DOHH2 (cell line): ENCODE results near the gene FGG.

ENCODE experiments used
- H3F3A ChIP-seq: fragments of 200-600 bp; sonication (generic), shearing (Covaris generic); 2 replicates; pipeline ENCODE4 v1.6.0; 2016; ENCODE audit warnings: antibody characterized with exemption, mild to moderate bottlenecking; ENCODE audit not compliant: control insufficient read depth, insufficient read depth
- H3K27ac ChIP-seq: fragments of 200-600 bp; sonication (generic); 2 replicates; pipeline ENCODE4 v1.5.1; 2014; ENCODE audit warnings: low read depth, mild to moderate bottlenecking, low read length, moderate library complexity
- H3K27me3 ChIP-seq: fragments of 200-600 bp; sonication (generic); 2 replicates; pipeline ENCODE4 v1.6.1; 2014; ENCODE audit warnings: mild to moderate bottlenecking, low read length, mixed read lengths; ENCODE audit not compliant: control insufficient read depth
- H3K36me3 ChIP-seq: fragments of 200-600 bp; sonication (generic); 2 replicates; pipeline ENCODE4 v1.6.1; 2014; ENCODE audit warnings: mild to moderate bottlenecking, low read length, moderate library complexity, mixed read lengths; ENCODE audit not compliant: control insufficient read depth
- H3K4me1 ChIP-seq: fragments of 200-600 bp; sonication (generic); 2 replicates; pipeline ENCODE4 v1.6.1; 2014; ENCODE audit warnings: mild to moderate bottlenecking, low read length, mixed read lengths; ENCODE audit not compliant: control insufficient read depth
- H3K4me2 ChIP-seq: fragments of 200-600 bp; sonication (generic); 2 replicates; pipeline ENCODE4 v1.6.0; 2014; ENCODE audit warnings: mild to moderate bottlenecking, low read length, moderate library complexity
- H3K4me3 ChIP-seq: fragments of 200-600 bp; sonication (generic); 2 replicates; pipeline ENCODE4 v1.5.1; 2014; ENCODE audit warnings: mild to moderate bottlenecking, low read length, mixed read lengths
- H3K79me2 ChIP-seq: fragments of 200-600 bp; sonication (generic); 2 replicates; pipeline ENCODE4 v1.6.1; 2014; ENCODE audit warnings: mild to moderate bottlenecking, low read length, mixed read lengths; ENCODE audit not compliant: control insufficient read depth
- H3K9me2 ChIP-seq: fragments of 200-600 bp; sonication (generic); replicated peaks from 2 replicates; pipeline ENCODE4 v1.6.1; 2014; ENCODE audit warnings: mild to moderate bottlenecking, low read length, mixed read lengths; ENCODE audit not compliant: control insufficient read depth
- H3K9me3 ChIP-seq: fragments of 200-600 bp; sonication (generic); 2 replicates; pipeline ENCODE4 v1.6.1; 2014; ENCODE audit warnings: antibody characterized with exemption, low read length, mixed read lengths; ENCODE audit not compliant: control insufficient read depth, insufficient read depth
- H4K20me1 ChIP-seq: fragments of 200-600 bp; sonication (generic); 2 replicates; pipeline ENCODE4 v1.6.0; 2014; ENCODE audit warnings: low read depth, mild to moderate bottlenecking, antibody characterized with exemption, low read length, moderate library complexity; ENCODE audit not compliant: control insufficient read depth, insufficient read depth
- EZH2phosphoT487 ChIP-seq: fragments of 200-600 bp; sonication (generic); IDR thresholded peaks from 2 replicates; pipeline ENCODE4 v1.6.1; 2017; ENCODE audit warnings: borderline replicate concordance, mild to moderate bottlenecking, antibody characterized with exemption, low read length, moderate library complexity, mixed read lengths
- TF ChIP-seq, protein P1 (sequence below): fragments of 200-600 bp; sonication (generic); IDR thresholded peaks from one replicate; pipeline ENCODE4 v1.5.1; 2014; ENCODE audit warnings: antibody characterized with exemption, mild to moderate bottlenecking, low read depth, low read length; ENCODE audit not compliant: poor library complexity, severe bottlenecking

Gene FGG

DNA sequence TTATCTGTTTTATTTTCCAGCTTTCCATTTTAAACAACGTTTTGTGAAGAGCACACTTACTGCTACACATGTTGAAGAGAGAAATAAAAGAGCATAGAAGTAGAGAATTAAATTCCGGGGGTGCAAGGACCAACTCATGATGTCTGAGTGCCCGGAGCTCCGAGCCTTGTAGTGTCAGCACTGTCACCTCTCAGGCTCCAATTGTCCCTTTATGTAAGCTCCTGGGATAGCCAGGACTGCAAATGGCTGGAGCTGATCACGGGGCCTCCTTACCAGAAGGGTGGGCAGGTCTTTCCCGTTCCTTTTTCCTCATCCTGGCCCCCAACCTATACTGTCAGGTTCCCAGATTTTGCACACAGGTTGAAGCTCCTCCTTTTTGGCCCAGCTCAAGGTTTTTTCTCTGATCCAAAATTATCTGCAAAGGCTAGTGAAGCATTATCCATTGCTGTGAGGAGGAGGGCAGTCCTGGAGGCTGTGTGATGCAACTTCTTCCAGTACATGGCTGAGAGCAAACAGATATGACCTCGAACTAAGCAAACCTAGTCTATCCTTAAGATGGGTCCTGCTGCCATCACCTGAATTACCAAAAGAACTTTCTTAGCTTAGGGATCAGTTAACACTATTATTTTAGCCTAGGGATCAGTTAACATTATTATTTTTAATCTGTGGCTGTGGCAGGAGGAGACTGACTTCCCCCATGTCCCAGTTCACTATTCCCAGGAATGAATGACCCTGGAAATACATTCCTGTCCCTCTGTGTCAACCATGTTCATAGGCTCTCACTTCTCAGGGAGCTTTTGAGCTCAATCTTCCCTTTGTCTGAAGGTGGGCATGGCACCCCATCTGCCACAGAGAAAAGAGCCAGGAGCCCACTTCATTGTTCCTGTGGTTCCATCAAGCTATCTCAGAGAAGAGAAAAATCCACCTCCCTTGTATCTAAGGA lies at the start of gene FGG:
Gene FGG (minus strand): TSS at position 185 of the 943 bp plus-strand sequence. CDS start 47 bp downstream, at position 138.
- H3K27ac ChIP-seq = no peak within 1 kb of the TSS
- no peaks in the 10 kb centered on the region for H3K4me1 ChIP-seq
- no peaks in the 10 kb centered on the region for H4K20me1 ChIP-seq
- TF ChIP-seq, protein P1, sequence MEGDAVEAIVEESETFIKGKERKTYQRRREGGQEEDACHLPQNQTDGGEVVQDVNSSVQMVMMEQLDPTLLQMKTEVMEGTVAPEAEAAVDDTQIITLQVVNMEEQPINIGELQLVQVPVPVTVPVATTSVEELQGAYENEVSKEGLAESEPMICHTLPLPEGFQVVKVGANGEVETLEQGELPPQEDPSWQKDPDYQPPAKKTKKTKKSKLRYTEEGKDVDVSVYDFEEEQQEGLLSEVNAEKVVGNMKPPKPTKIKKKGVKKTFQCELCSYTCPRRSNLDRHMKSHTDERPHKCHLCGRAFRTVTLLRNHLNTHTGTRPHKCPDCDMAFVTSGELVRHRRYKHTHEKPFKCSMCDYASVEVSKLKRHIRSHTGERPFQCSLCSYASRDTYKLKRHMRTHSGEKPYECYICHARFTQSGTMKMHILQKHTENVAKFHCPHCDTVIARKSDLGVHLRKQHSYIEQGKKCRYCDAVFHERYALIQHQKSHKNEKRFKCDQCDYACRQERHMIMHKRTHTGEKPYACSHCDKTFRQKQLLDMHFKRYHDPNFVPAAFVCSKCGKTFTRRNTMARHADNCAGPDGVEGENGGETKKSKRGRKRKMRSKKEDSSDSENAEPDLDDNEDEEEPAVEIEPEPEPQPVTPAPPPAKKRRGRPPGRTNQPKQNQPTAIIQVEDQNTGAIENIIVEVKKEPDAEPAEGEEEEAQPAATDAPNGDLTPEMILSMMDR = no peak
- no peak for TF ChIP-seq EZH2phosphoT487
- H3K79me2 ChIP-seq = no peaks in the 10 kb centered on the region
- no peak within 1 kb of the TSS for H3K4me3 ChIP-seq
- H3K9me3 ChIP-seq = no peaks in the 10 kb centered on the region
- H3K36me3 ChIP-seq = no peaks in the 10 kb centered on the region
- H3K27me3 ChIP-seq = 0 out of 2 replicates have a peak, but pooled peaks cover 3% of the 10 kb centered on the region
- no peaks in the 10 kb centered on the region for H3K9me2 ChIP-seq
- no peaks in the 10 kb centered on the region for H3F3A ChIP-seq
- H3K4me2 ChIP-seq = no peak within 1 kb of the TSS

DNA sequence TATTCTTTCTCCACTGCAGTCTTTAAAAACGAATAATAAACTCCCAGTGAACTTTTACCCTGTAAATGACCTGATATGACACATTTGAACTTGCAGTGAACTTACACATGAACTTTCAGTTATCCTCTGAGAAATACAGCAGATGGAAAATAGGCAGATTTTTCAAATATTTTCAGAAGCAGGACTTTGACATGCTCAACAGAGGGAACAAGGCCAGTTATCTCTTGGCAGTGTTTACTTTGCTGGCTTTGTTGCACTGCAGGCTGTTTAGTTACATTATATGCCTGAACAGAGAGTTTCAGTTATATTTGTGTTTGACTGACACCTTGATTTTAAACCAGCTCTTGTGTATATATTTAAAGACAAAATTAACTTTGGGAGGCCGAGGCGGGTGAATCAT lies 47.6 kb upstream of the FGG start:
- no peaks in the 10 kb centered on the region for H3K27me3 ChIP-seq
- H3K36me3 ChIP-seq = no peaks in the 10 kb centered on the region
- no peaks in the 10 kb centered on the region for H3K79me2 ChIP-seq
- no peaks in the 10 kb centered on the region for H3K9me2 ChIP-seq
- TF ChIP-seq, protein P1 = no peak
- TF ChIP-seq EZH2phosphoT487 = no peak
- no peaks in the 10 kb centered on the region for H4K20me1 ChIP-seq
- H3K9me3 ChIP-seq = no peaks in the 10 kb centered on the region
- H3F3A ChIP-seq = no peaks in the 10 kb centered on the region
- no peak overlapping the region for H3K4me2 ChIP-seq
- H3K4me3 ChIP-seq = no peak overlapping the region
- H3K27ac ChIP-seq = no peak overlapping the region
- no peaks in the 10 kb centered on the region for H3K4me1 ChIP-seq

DNA sequence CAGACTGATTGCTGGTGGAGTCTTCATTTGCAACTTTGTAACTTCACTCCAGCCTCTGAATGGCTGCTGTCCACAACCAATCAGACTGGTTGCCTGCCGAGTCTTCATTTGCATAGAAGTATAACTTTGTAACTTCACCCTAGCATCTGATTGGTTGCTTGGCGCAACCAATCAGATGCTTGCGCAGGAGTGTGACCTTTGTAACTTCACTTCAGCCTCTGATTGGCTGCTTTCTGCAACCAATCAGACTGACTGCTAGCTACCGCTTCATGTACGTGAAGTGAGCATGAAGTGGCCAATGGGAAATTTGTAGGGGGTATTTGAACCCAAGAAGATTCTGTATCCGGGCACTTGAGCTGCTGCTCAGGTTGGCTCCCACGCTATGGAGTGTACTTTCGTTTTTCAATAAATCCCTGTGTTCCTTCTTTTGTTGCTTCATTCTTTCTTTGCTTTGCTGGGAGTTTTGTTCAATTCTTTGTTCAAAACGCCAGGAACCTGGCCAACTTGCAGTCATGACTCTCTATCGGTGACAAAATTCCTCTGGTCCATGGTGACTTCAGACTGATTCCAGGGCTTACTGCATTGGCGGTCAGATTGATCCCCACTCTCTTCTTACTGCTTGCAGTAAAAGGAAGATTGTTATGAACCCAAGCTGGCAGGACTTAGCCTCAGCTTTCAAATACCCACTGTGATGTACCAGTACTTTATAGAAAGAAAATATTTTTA lies 46.4 kb upstream of the FGG start:
- no peaks in the 10 kb centered on the region for H3K79me2 ChIP-seq
- H3K4me3 ChIP-seq = no peak overlapping the region
- H3K36me3 ChIP-seq = no peaks in the 10 kb centered on the region
- H3K9me3 ChIP-seq = no peaks in the 10 kb centered on the region
- no peaks in the 10 kb centered on the region for H3K27me3 ChIP-seq
- no peaks in the 10 kb centered on the region for H4K20me1 ChIP-seq
- H3K4me1 ChIP-seq = no peaks in the 10 kb centered on the region
- TF ChIP-seq, protein P1 = no peak
- TF ChIP-seq EZH2phosphoT487 = no peak
- H3K9me2 ChIP-seq = no peaks in the 10 kb centered on the region
- H3F3A ChIP-seq = no peaks in the 10 kb centered on the region
- no peak overlapping the region for H3K27ac ChIP-seq
- no peak overlapping the region for H3K4me2 ChIP-seq
